Measurements from ENCODE around the gene IGF2BP2. TPM values are rescaled to one million over a fixed set of nuclear protein-coding genes. Genes with fewer than 3 reads are reported as not detected.

The IGF2BP2 gene
- total and polyA plus RNA-seq, 2 experiments from 2014 or later = 88.9 to 91.8 TPM

DNA sequence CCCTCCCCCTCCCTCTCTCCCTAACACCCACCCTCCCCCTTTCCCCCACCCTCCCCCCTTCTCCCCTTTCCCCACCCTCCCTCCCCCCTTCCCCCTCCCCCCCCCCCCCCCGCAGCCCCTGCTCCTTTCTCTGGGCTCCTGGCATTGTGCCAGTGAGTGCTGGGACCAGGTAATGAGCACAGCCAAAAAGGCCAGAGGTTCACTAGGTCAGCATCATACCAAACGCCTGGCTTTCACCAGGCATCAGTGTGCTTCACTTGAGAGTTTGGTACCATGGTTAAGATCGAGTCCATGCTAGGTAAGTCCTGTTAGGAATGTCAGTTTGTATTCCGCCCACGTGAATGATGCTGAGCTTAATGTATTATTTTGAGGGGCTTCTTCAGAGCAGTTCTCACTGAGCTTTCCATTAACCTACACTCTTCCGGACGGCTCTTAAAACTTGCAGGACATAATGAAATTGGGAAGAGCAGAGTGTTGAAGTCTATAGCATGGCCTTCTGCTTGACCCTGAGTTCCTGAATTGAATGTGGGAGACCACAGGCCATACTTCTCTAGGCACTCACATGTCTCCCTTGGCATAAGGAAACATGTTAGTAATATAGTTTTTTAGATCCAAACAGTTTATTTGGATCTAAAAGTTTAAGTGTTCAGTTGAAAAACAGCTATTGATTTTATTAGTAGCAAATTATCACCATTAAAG is 193.2 kb downstream of the IGF2BP2 start:
- no peaks in the 10 kb centered on the region for H3K27me3 ChIP-seq
- 90% methylated on average over 7 of the region's 7 CpGs for WGBS (ENCODE audit: low lambda C conversion rate, missing lambda C conversion rate)
- peaks cover 20% of the 10 kb centered on the region for H3K4me1 ChIP-seq (ENCODE audit: insufficient read depth)
- H3K36me3 ChIP-seq (replicated peaks; ENCODE audit: insufficient read depth, low read depth) = no peaks in the 10 kb centered on the region
- H3K9me3 ChIP-seq (ENCODE audit: low read depth) = no peaks in the 10 kb centered on the region
- H3K4me2 ChIP-seq = no peak overlapping the region
- H3K27ac ChIP-seq = no peak overlapping the region
- no peaks in the 10 kb centered on the region for H3K79me2 ChIP-seq
- no peak overlapping the region for H2AFZ ChIP-seq
- DNase-seq (ENCODE audit: low spot score) = no peak
- TF ChIP-seq EZH2 (IDR thresholded peaks at IDR 0.05; ENCODE audit: borderline replicate concordance) (no peak), EZH2phosphoT487 (IDR thresholded peaks at IDR 0.05; ENCODE audit: low read depth, severe bottlenecking, unreplicated experiment) (no peak)
- TF ChIP-seq, protein P1, sequence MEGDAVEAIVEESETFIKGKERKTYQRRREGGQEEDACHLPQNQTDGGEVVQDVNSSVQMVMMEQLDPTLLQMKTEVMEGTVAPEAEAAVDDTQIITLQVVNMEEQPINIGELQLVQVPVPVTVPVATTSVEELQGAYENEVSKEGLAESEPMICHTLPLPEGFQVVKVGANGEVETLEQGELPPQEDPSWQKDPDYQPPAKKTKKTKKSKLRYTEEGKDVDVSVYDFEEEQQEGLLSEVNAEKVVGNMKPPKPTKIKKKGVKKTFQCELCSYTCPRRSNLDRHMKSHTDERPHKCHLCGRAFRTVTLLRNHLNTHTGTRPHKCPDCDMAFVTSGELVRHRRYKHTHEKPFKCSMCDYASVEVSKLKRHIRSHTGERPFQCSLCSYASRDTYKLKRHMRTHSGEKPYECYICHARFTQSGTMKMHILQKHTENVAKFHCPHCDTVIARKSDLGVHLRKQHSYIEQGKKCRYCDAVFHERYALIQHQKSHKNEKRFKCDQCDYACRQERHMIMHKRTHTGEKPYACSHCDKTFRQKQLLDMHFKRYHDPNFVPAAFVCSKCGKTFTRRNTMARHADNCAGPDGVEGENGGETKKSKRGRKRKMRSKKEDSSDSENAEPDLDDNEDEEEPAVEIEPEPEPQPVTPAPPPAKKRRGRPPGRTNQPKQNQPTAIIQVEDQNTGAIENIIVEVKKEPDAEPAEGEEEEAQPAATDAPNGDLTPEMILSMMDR (IDR thresholded peaks at IDR 0.05; ENCODE audit: poor library complexity) = no peak
- no peaks in the 10 kb centered on the region for H4K20me1 ChIP-seq (ENCODE audit: insufficient read depth, poor library complexity, severe bottlenecking)
- no peaks in the 10 kb centered on the region for H3K9me2 ChIP-seq (replicated peaks; ENCODE audit: insufficient read depth)
- no peak overlapping the region for H3K4me3 ChIP-seq

DNA sequence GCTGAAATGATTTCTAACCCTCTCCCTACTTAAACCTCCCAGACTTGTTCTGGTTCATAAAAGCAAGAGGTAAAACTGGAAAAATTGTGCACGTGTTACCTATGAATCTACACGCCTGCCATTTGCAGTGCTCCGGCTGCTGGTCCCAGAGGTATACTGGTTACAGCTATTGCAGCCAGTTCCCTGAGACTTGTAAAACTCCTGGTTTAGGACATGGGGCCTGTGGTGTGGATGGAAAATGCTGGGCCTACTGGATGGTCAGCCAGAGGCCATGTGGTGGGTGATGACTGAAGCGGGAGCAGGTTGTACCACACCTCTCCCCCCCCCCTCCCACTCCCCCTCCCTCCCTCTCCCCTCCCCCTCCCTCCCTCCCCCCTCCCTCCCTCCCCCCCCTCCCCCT is 193.7 kb downstream of the IGF2BP2 start:
- Histone ChIP-seq H3K4me3 (no peak overlapping the region), H3K9me3 (ENCODE audit: low read depth) (no peaks in the 10 kb centered on the region), H3K27ac (peak overlapping the region; percentile 82), H3K4me2 (no peak overlapping the region), H3K4me1 (ENCODE audit: insufficient read depth) (peaks cover 20% of the 10 kb centered on the region), H3K27me3 (no peaks in the 10 kb centered on the region), H4K20me1 (ENCODE audit: insufficient read depth, poor library complexity, severe bottlenecking) (no peaks in the 10 kb centered on the region), H3K79me2 (no peaks in the 10 kb centered on the region), H3K9me2 (replicated peaks; ENCODE audit: insufficient read depth) (no peaks in the 10 kb centered on the region), H2AFZ (no peak overlapping the region), H3K36me3 (replicated peaks; ENCODE audit: insufficient read depth, low read depth) (no peaks in the 10 kb centered on the region)
- WGBS (ENCODE audit: low lambda C conversion rate, missing lambda C conversion rate) = 93% methylated on average over 3 of the region's 4 CpGs
- TF ChIP-seq EZH2phosphoT487 (IDR thresholded peaks at IDR 0.05; ENCODE audit: low read depth, severe bottlenecking, unreplicated experiment) (no peak), EZH2 (IDR thresholded peaks at IDR 0.05; ENCODE audit: borderline replicate concordance) (no peak)
- TF ChIP-seq, protein P1 (IDR thresholded peaks at IDR 0.05; ENCODE audit: poor library complexity) = no peak
- no peak for DNase-seq (ENCODE audit: low spot score)

DNA sequence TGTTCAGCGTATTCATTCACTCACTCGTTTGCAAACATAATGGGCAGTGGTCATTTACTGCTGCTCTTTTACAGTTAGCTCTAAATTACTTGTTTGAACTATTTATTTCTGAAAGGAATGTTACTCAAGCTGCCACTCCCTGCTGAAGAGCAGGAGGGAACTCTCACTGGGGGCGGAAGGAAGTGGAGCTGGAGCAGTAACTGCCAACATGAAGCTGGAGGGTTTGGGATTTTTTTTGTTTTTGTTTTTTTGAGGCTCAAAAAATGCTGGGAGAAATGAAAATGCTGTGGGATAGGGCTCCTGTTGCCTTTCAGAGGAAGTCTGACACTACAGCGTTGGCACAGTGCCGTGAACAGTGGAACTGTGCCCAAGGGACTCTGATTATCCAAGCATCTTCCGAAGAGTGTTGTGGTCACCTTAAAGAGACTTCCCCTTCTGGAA is 194.6 kb downstream of the IGF2BP2 start:
- 77% methylated on average over 6 of the region's 6 CpGs for WGBS (ENCODE audit: low lambda C conversion rate, missing lambda C conversion rate)
- no peaks in the 10 kb centered on the region for H3K9me3 ChIP-seq (ENCODE audit: low read depth)

More for the DNA sequence above, 194.6 kb downstream of the IGF2BP2 start:
- Histone ChIP-seq H3K4me3 (no peak overlapping the region), H3K27me3 (no peaks in the 10 kb centered on the region), H3K4me1 (ENCODE audit: insufficient read depth) (peaks cover 20% of the 10 kb centered on the region), H4K20me1 (ENCODE audit: insufficient read depth, poor library complexity, severe bottlenecking) (no peaks in the 10 kb centered on the region), H2AFZ (no peak overlapping the region), H3K9me2 (replicated peaks; ENCODE audit: insufficient read depth) (no peaks in the 10 kb centered on the region), H3K27ac (peak overlapping the region; percentile 82), H3K36me3 (replicated peaks; ENCODE audit: insufficient read depth, low read depth) (no peaks in the 10 kb centered on the region), H3K4me2 (peak overlapping the region; percentile 15), H3K79me2 (no peaks in the 10 kb centered on the region)
- DNase-seq (ENCODE audit: low spot score) = peak; percentile 52
- TF ChIP-seq EZH2 (IDR thresholded peaks at IDR 0.05; ENCODE audit: borderline replicate concordance) = no peak
- TF ChIP-seq, protein P1 (IDR thresholded peaks at IDR 0.05; ENCODE audit: poor library complexity) = no peak
- no peak for TF ChIP-seq EZH2phosphoT487 (IDR thresholded peaks at IDR 0.05; ENCODE audit: low read depth, severe bottlenecking, unreplicated experiment)

All from hepatocyte (in vitro differentiated cells).